ENCODE results near the gene GRIK4.

The GRIK4 gene

DNA sequence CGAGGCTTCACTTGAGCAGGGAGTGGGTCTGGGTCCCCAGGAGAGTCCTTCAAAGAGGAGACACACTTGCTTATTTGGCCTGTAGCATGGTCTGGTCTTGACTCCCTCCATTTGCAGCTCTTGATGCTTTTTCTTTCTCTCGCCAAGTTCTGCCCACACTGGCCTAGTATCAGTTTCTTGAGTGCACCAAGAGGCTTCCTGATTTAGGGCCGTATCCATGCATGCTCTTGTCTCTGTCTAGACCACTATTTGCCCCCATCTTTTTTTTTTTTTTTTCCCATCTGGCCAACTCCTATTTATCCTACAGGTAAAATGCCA is 170.7 kb downstream of the GRIK4 start:
- Histone ChIP-seq H3K9ac (ENCODE audit: low read depth in 1 of 2, low read length in 2 of 2) (no peak overlapping the region), H3K9me3 (ENCODE audit: control insufficient read depth in 2 of 2, low read length in 2 of 2) (no peaks in the 10 kb centered on the region), H3K27ac (ENCODE audit: low read depth in 2 of 2, low read length in 2 of 2) (no peak overlapping the region), H3K4me3 (ENCODE audit: low read length in 2 of 2) (no peak overlapping the region), H3K36me3 (ENCODE audit: control insufficient read depth in 2 of 2, insufficient read depth in 2 of 2, low read length in 2 of 2) (no peaks in the 10 kb centered on the region), H3K4me1 (ENCODE audit: control insufficient read depth in 2 of 2, insufficient read depth in 2 of 2, low read length in 2 of 2) (no peaks in the 10 kb centered on the region), H3K27me3 (ENCODE audit: control insufficient read depth in 2 of 2, insufficient read depth in 2 of 2, low read length in 2 of 2) (no peaks in the 10 kb centered on the region)

DNA sequence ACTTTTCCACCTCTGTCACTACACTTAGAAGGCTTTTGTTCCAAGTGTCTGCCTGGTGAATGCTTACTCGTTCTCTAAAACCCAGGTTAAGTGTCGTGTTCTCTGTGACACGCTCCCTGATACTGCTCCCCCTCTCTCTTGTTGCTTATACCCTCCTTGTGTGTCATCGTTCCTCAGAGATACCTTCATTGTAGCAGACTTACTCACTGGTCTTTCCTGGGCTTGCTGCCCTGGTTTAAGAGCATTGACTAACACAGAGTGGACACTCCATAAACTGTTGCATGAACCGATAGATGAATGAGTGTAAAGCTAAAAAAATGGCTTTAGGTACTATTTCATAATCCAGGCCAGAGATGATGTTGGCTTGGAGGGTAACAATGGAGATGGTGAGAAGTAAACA is 171.3 kb downstream of the GRIK4 start:
- Histone ChIP-seq H3K27ac (ENCODE audit: low read depth in 2 of 2, low read length in 2 of 2) (no peak overlapping the region), H3K9me3 (ENCODE audit: control insufficient read depth in 2 of 2, low read length in 2 of 2) (no peaks in the 10 kb centered on the region), H3K4me3 (ENCODE audit: low read length in 2 of 2) (no peak overlapping the region), H3K27me3 (ENCODE audit: control insufficient read depth in 2 of 2, insufficient read depth in 2 of 2, low read length in 2 of 2) (no peaks in the 10 kb centered on the region), H3K9ac (ENCODE audit: low read depth in 1 of 2, low read length in 2 of 2) (no peak overlapping the region), H3K4me1 (ENCODE audit: control insufficient read depth in 2 of 2, insufficient read depth in 2 of 2, low read length in 2 of 2) (no peaks in the 10 kb centered on the region), H3K36me3 (ENCODE audit: control insufficient read depth in 2 of 2, insufficient read depth in 2 of 2, low read length in 2 of 2) (no peaks in the 10 kb centered on the region)

DNA sequence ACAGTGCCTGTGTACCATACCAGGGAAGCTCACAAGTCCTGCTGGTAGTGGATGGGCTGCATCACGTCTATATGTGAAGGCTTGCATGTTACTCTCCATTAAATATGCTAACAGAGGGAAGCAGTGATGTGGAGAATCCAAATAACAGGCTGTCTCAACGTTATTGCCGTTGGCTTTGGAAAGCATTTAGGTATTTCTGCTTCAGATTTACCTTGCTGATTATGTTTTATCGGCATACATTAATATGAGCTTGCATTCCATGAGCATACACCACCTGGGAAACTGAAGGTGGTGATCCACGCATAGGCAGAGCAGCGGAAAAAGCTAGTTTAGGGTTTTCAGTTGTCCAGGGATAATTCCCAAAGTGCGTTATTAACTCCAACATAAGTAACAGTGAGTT is 175.0 kb downstream of the GRIK4 start:
- Histone ChIP-seq H3K27me3 (ENCODE audit: control insufficient read depth in 2 of 2, insufficient read depth in 2 of 2, low read length in 2 of 2) (peaks cover 0 to under 1% of the 10 kb centered on the region in 2 donors), H3K9me3 (ENCODE audit: control insufficient read depth in 2 of 2, low read length in 2 of 2) (no peaks in the 10 kb centered on the region), H3K4me1 (ENCODE audit: control insufficient read depth in 2 of 2, insufficient read depth in 2 of 2, low read length in 2 of 2) (no peaks in the 10 kb centered on the region), H3K9ac (ENCODE audit: low read depth in 1 of 2, low read length in 2 of 2) (no peak overlapping the region), H3K4me3 (ENCODE audit: low read length in 2 of 2) (no peak overlapping the region), H3K36me3 (ENCODE audit: control insufficient read depth in 2 of 2, insufficient read depth in 2 of 2, low read length in 2 of 2) (no peaks in the 10 kb centered on the region), H3K27ac (ENCODE audit: low read depth in 2 of 2, low read length in 2 of 2) (no peak overlapping the region)

DNA sequence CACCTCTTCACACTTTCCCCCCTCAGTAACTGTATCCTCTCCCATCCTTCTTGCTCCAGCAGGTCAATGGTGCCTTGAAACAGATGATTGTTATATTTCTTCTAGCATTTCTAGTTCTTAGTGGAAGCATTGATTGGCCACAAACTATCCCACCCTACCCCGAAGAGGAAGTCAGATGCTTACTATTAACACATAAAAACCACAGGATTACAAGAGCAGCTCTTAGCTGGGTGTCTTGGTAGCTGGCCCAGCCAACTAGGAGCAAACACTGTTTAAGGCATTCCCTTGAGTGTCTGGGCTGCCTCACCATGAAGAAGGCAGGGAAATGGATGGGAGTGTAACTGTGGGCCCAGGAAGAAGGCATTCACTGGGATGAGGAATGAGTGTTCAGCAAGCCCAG is 176.6 kb downstream of the GRIK4 start:
- no peak overlapping the region for H3K4me3 ChIP-seq (ENCODE audit: low read length in 2 of 2)
- no peaks in the 10 kb centered on the region for H3K36me3 ChIP-seq (ENCODE audit: control insufficient read depth in 2 of 2, insufficient read depth in 2 of 2, low read length in 2 of 2)
- H3K27me3 ChIP-seq (ENCODE audit: control insufficient read depth in 2 of 2, insufficient read depth in 2 of 2, low read length in 2 of 2) = peaks cover 0 to 3% of the 10 kb centered on the region in 2 donors
- H3K9me3 ChIP-seq (ENCODE audit: control insufficient read depth in 2 of 2, low read length in 2 of 2) = no peaks in the 10 kb centered on the region
- H3K27ac ChIP-seq (ENCODE audit: low read depth in 2 of 2, low read length in 2 of 2) = no peak overlapping the region
- no peaks in the 10 kb centered on the region for H3K4me1 ChIP-seq (ENCODE audit: control insufficient read depth in 2 of 2, insufficient read depth in 2 of 2, low read length in 2 of 2)
- H3K9ac ChIP-seq (ENCODE audit: low read depth in 1 of 2, low read length in 2 of 2) = no peak overlapping the region

DNA sequence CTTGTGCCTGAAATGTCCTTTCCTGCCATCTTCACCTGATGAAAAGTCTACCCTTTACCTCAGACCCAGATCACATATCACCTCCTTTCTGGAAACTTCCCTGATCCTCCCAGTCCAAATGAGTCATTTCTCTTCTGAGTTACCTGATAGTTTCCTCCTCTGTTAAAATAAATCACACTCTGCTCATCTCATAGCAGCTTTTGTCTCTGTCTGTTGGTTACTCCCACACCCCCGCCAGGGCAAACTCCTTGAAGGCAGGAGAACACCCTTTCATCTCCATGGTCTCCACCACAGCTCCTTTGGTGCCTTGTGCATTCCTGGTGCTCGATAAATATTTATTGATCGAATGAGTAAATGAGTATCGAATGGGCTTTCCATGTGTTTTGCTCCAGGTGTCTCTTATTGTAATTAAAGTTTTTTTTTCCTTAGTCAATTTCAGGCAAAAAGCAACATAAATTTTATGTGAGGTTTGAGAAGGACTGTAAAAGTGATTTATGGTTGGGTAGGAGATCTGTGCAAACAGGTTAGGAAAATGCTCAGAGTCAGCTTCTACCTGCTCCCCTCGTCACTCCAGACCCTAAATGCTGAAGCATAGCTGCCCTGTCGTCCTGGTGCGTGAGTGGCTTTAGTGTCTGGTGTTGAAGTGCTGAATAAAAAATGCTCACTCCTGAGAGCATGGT is 178.2 kb downstream of the GRIK4 start:
- H3K4me1 ChIP-seq (ENCODE audit: control insufficient read depth in 2 of 2, insufficient read depth in 2 of 2, low read length in 2 of 2) = no peaks in the 10 kb centered on the region
- peaks cover 0 to 3% of the 10 kb centered on the region in 2 donors for H3K27me3 ChIP-seq (ENCODE audit: control insufficient read depth in 2 of 2, insufficient read depth in 2 of 2, low read length in 2 of 2)
- H3K4me3 ChIP-seq (ENCODE audit: low read length in 2 of 2) = no peak overlapping the region
- H3K36me3 ChIP-seq (ENCODE audit: control insufficient read depth in 2 of 2, insufficient read depth in 2 of 2, low read length in 2 of 2) = no peaks in the 10 kb centered on the region
- H3K9me3 ChIP-seq (ENCODE audit: control insufficient read depth in 2 of 2, low read length in 2 of 2) = no peaks in the 10 kb centered on the region
- H3K27ac ChIP-seq (ENCODE audit: low read depth in 2 of 2, low read length in 2 of 2) = no peak overlapping the region
- no peak overlapping the region for H3K9ac ChIP-seq (ENCODE audit: low read depth in 1 of 2, low read length in 2 of 2)

DNA sequence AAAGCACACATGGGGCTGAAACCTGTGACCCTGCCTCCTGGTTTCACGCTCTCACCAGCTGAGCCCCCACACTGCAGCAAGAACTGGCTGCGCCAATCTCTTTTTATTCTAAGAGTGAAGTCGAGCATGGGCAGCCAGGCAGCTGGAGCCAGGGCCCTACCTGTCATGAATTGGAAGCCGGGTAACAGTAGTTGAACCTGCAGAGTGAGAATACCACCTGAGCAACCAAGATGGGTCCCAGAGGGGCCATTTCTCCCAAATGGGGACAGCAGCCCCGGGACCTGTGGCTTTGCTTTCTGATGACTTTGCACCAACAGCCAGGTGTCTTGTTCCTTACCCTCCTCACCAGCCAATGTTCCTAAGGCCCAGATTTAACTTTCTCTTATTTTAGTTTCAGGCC is 178.9 kb downstream of the GRIK4 start:
- peaks cover 0 to 3% of the 10 kb centered on the region in 2 donors for H3K27me3 ChIP-seq (ENCODE audit: control insufficient read depth in 2 of 2, insufficient read depth in 2 of 2, low read length in 2 of 2)
- no peaks in the 10 kb centered on the region for H3K9me3 ChIP-seq (ENCODE audit: control insufficient read depth in 2 of 2, low read length in 2 of 2)
- no peaks in the 10 kb centered on the region for H3K4me1 ChIP-seq (ENCODE audit: control insufficient read depth in 2 of 2, insufficient read depth in 2 of 2, low read length in 2 of 2)
- no peaks in the 10 kb centered on the region for H3K36me3 ChIP-seq (ENCODE audit: control insufficient read depth in 2 of 2, insufficient read depth in 2 of 2, low read length in 2 of 2)
- H3K9ac ChIP-seq (ENCODE audit: low read depth in 1 of 2, low read length in 2 of 2) = no peak overlapping the region
- H3K4me3 ChIP-seq (ENCODE audit: low read length in 2 of 2) = no peak overlapping the region
- H3K27ac ChIP-seq (ENCODE audit: low read depth in 2 of 2, low read length in 2 of 2) = no peak overlapping the region

DNA sequence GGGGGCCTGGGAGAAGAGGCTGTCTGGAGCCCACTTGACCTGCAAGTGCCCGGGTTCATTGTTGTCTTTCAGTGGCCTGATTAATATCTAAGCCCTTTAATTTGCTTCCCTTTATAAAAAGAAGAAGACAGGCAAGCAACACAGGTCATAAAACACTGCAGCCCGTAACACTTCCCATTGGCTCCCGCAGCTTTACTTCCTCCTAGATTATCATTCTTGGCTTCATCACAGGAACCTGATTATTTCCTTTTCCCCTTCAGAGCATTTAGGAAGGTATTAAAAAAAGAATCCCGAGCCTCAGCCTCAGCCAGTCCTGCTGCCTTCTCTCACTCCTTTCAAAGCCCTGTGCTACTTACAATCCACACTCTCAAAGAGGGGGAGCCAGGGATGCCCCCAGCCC is 183.2 kb downstream of the GRIK4 start:
- no peaks in the 10 kb centered on the region for H3K9me3 ChIP-seq (ENCODE audit: control insufficient read depth in 2 of 2, low read length in 2 of 2)
- no peaks in the 10 kb centered on the region for H3K36me3 ChIP-seq (ENCODE audit: control insufficient read depth in 2 of 2, insufficient read depth in 2 of 2, low read length in 2 of 2)
- no peak overlapping the region for H3K9ac ChIP-seq (ENCODE audit: low read depth in 1 of 2, low read length in 2 of 2)
- H3K27me3 ChIP-seq (ENCODE audit: control insufficient read depth in 2 of 2, insufficient read depth in 2 of 2, low read length in 2 of 2) = peaks cover 0 to 3% of the 10 kb centered on the region in 2 donors
- no peak overlapping the region for H3K27ac ChIP-seq (ENCODE audit: low read depth in 2 of 2, low read length in 2 of 2)
- H3K4me3 ChIP-seq (ENCODE audit: low read length in 2 of 2) = no peak overlapping the region
- no peaks in the 10 kb centered on the region for H3K4me1 ChIP-seq (ENCODE audit: control insufficient read depth in 2 of 2, insufficient read depth in 2 of 2, low read length in 2 of 2)

DNA sequence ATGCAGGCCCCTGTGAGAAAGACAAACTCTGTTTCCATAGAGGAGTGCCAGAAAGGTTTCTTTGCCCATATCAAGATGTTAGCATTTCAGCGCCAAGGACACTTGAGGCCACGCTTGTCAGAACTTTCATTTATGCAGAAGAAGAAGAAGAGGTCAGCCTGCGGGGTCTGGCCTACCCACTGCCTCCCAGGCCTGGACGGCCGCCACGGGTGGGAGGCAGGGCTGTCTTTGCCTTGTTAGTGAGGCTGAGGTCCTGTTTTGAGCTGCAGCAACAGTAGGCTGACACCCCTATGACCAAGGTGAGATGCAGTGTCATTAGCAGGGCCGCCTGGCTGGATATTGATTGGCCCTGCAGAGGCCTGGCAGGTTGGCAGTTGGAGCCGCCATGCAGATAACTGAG is 183.9 kb downstream of the GRIK4 start:
- peaks cover 0 to 3% of the 10 kb centered on the region in 2 donors for H3K27me3 ChIP-seq (ENCODE audit: control insufficient read depth in 2 of 2, insufficient read depth in 2 of 2, low read length in 2 of 2)
- H3K4me3 ChIP-seq (ENCODE audit: low read length in 2 of 2) = no peak overlapping the region
- H3K27ac ChIP-seq (ENCODE audit: low read depth in 2 of 2, low read length in 2 of 2) = no peak overlapping the region
- no peak overlapping the region for H3K9ac ChIP-seq (ENCODE audit: low read depth in 1 of 2, low read length in 2 of 2)
- no peaks in the 10 kb centered on the region for H3K36me3 ChIP-seq (ENCODE audit: control insufficient read depth in 2 of 2, insufficient read depth in 2 of 2, low read length in 2 of 2)
- H3K9me3 ChIP-seq (ENCODE audit: control insufficient read depth in 2 of 2, low read length in 2 of 2) = no peaks in the 10 kb centered on the region
- H3K4me1 ChIP-seq (ENCODE audit: control insufficient read depth in 2 of 2, insufficient read depth in 2 of 2, low read length in 2 of 2) = no peaks in the 10 kb centered on the region

DNA sequence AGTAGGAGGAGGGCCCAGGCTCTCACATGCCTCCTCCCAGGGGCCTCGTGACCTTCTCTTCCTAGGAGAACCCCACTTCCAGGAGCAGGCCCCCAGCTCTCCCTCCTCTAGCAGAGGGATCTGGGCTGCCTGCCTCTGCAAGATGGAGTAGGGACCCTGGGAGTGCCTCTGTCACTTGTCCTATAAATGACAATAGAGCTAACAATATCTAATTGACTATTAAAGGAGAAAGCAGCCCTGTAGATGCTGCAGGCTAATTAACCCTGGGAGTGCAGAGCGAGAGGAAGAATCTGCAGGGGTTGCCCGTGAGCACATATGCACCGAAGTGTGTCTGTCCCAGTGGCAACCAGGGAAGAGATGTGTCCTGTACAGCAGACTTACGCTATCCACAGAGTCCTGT is 184.4 kb downstream of the GRIK4 start:
- no peak overlapping the region for H3K27ac ChIP-seq (ENCODE audit: low read depth in 2 of 2, low read length in 2 of 2)
- peaks cover 0 to 3% of the 10 kb centered on the region in 2 donors for H3K27me3 ChIP-seq (ENCODE audit: control insufficient read depth in 2 of 2, insufficient read depth in 2 of 2, low read length in 2 of 2)
- no peak overlapping the region for H3K4me3 ChIP-seq (ENCODE audit: low read length in 2 of 2)
- H3K9me3 ChIP-seq (ENCODE audit: control insufficient read depth in 2 of 2, low read length in 2 of 2) = no peaks in the 10 kb centered on the region
- H3K4me1 ChIP-seq (ENCODE audit: control insufficient read depth in 2 of 2, insufficient read depth in 2 of 2, low read length in 2 of 2) = no peaks in the 10 kb centered on the region
- no peak overlapping the region for H3K9ac ChIP-seq (ENCODE audit: low read depth in 1 of 2, low read length in 2 of 2)
- H3K36me3 ChIP-seq (ENCODE audit: control insufficient read depth in 2 of 2, insufficient read depth in 2 of 2, low read length in 2 of 2) = no peaks in the 10 kb centered on the region

DNA sequence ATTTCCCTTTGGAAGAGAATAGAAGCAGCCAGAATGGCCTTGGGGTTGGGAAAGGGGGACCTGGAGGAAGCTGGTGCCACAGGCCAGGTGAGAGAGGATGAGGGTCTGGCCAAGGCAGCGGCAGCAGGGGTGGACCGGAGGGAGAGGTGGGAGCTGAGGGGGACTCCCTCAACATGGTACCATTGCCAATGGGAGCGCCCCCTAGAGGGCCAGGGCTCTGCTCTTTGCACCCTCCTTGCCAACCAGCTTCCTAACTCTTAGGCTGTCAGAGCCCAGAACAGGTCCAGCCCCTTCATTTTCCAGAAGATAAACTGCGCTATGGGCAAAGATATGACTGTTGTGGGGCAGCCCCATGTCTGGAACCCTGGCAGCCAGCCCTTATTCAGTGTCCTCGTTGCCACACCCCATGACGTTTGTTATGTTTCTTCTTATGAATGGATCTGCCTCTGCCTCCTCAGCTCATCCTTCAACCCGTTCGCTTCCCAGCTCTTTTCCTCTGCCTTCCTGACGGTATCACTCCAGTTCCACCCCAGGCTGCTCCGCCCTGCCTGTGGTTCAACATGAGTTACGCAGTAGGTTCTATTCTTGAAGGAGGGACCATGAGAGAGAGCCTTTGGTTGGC is 185.2 kb downstream of the GRIK4 start:
- no peaks in the 10 kb centered on the region for H3K36me3 ChIP-seq (ENCODE audit: control insufficient read depth in 2 of 2, insufficient read depth in 2 of 2, low read length in 2 of 2)
- H3K4me3 ChIP-seq (ENCODE audit: low read length in 2 of 2) = no peak overlapping the region
- no peak overlapping the region for H3K9ac ChIP-seq (ENCODE audit: low read depth in 1 of 2, low read length in 2 of 2)
- H3K9me3 ChIP-seq (ENCODE audit: control insufficient read depth in 2 of 2, low read length in 2 of 2) = no peaks in the 10 kb centered on the region
- H3K27ac ChIP-seq (ENCODE audit: low read depth in 2 of 2, low read length in 2 of 2) = no peak overlapping the region
- no peaks in the 10 kb centered on the region for H3K27me3 ChIP-seq (ENCODE audit: control insufficient read depth in 2 of 2, insufficient read depth in 2 of 2, low read length in 2 of 2)
- no peaks in the 10 kb centered on the region for H3K4me1 ChIP-seq (ENCODE audit: control insufficient read depth in 2 of 2, insufficient read depth in 2 of 2, low read length in 2 of 2)

All from mucosa of rectum (tissue), 2 donors.